Measurements from ENCODE around the gene TBCK.
"Not testable (repeated sequence)": the region's sequence is repeated elsewhere in the genome, so short reads cannot be mapped to it uniquely, and the experiment has no call there.

Gene TBCK

DNA sequence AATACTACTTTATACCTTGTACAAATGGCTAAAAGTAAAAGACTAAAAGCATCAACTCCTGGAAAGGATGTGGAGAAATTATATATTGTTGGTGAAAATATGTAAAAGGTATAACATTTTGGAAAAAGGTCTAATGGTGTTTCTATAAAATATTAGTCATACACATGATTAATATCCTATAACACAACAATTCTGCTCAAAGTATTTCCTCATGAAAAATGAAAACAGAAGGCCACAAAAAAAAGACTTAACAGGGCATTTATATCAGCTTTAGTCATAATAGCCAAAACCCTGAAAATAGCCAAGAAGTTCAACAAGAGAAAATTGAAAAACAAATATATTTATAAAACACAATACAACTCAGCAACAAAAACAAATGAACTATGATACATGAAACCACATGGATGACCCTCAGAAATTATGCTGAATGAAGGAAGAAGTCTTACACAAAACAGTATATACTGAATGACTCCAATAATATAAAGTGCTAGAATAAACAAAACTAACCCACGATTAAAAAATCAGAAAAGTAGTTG, 38.8 kb downstream of the TBCK start:
- DNase-seq, result no peak

- DNase-seq, result no peak
These were observed 42.2 kb downstream of the TBCK start for GRCh38 chr4:106273831-106274230.

GRCh38 chr4:106270736-106271135, 45.3 kb downstream of the TBCK start:
- DNase-seq, result no peak

DNA sequence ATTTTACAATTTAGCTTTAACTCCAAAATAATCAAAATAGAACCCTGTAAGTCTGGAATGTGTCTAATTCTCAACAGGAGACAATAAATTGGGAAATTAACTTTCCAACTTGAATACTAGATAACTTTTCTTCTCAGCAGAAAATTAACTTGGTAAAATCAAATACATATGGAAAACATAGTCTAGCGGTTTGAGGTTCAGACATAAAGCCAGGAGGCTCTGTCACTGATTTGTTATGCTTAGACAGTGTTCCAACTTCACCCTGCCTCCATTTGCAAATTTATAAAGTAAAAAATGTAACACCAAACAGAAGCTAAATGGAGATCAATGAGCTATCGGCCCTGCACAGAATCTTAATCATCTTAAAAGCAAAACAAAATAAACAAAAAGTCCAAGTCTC, 46.3 kb downstream of the TBCK start:
- no peak for DNase-seq

GRCh38 chr4:106268786-106269185, 47.2 kb downstream of the TBCK start:
- no peak for DNase-seq

DNA sequence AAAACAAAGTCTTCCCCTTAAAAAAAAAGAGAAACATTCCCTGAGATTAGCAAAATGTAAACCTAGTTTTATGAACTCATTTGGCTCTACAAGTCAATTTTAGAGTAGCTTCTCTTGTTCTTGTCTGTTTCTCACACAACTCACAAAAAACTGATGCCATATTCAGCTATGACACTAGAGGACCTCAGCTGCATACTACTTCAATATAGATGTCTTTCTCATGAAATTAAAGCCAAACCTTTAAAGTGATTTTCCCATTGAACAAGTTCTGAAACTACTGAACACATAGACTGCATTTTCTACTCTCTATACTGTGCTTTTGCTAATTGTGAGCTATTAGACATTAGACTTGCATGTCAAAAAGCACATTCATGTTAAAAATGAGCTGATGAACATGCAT, 49.8 kb downstream of the TBCK start:
- DNase-seq, result peak; percentile 75

- peak; percentile 35 for DNase-seq
These were observed 51.7 kb downstream of the TBCK start for GRCh38 chr4:106264331-106264728.

DNA sequence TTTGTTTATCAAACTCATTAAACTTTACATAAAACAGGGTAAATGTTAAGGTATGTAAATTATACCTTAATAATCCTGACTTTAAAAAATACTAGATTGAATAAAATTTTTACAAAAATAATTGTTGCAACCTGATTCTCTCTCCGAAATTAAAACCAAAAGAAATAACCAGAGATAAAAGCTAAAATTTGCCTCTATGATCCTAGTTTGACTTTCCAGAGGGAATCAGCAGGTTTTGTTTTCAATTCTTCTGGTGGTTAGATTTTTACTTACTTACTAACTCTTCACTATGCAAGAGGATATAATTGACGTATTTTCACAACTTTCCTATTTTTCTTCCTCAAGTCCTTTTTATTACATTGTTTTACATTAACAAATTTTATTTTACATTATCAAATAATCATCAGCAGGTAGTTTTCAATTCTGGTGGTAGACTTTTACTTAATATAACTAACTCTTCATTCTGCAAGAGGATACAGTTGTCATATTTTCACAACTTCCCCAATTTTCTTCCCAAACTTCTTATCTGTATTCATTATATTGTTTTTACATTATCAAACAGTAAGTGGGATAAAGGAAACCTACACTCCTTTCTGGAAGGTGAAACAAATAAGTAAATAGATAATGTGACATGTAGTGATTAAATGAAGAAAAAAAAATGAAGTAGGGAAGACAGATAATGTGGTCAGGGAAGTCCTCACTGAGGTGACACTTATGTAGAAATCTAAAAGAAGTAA, 52.2 kb downstream of the TBCK start:
- no peak for DNase-seq

- no peak for DNase-seq
These were observed 54.0 kb downstream of the TBCK start for GRCh38 chr4:106261980-106262379.

- no peak for DNase-seq
These were observed 57.6 kb downstream of the TBCK start for GRCh38 chr4:106258145-106259045.

- no peak for DNase-seq
These were observed 59.8 kb downstream of the TBCK start for GRCh38 chr4:106256190-106256589.

DNA sequence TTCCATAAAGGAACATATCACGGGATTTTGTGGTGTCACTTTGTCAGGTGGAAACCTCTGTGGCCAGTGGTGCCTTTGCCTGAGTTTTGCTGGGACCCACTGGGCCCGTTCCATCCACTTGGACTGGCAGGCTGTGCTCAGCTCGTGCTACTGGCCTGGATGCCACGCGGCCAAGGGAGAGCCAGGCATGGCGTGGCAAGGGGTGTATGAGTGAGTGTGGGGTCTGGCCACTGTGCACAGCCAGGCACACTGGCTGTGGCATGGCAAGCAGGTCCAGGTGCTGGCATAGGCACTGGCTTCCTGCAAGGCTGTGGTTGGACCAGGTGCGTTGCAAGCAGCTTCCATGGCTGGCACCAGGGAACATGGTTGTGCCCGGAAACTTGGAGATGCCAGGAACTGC, 60.8 kb downstream of the TBCK start:
- DNase-seq, result no peak

DNA sequence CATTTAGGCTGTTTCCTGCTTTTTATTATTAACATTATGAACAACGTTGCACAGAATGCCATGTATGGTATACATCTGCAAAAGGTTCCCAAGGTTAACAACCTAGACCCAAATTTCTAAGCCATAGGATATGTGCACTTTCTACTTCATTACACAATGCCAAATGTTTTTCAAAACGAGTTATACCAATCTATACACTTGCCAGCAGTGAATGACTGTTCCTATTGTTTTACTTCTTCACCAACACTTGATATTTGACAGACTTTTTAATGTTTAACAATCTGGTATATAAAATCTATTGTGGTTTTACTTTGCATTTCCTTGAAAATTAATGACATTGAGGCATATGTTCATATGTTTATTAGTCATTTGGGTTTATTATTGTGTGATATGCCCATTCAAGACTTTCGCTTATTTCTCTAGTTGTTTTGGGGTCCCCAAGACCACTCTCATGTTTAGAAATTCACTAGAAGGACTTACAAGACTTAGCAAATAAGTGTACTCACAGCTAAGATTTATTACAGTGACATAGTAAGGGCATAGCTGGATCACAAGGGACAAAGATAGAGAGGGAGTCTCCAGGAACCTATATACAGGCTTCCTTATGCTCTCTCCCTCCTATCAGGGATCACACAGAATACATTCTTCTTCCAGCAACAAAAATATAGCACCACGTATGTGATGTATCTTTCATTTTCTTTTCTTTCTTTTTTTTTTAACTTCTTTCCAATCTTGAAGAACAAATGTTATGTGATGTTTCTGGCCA, 62.5 kb downstream of the TBCK start:
- no peak for DNase-seq

DNA sequence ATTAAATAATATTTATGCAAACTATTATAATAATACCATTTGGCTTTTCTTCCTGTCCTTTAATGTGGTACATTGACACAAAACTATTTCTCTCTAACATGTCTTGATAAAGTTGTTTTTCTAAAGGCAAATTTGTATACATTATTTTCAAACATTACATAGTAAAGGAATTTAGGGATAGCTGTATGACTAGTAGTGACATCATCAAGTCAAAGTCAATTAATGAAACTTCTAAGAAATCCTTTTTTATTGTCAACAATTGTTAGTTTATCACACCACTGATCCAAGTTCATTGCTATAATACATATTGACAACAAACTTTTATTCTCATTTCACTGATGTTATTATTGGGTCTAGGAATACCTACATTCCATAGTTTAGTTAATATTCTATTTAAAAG, 68.4 kb downstream of the TBCK start:
- DNase-seq, result no peak

GRCh38 chr4:106246441-106246840, 69.6 kb downstream of the TBCK start:
- no peak for DNase-seq

DNA sequence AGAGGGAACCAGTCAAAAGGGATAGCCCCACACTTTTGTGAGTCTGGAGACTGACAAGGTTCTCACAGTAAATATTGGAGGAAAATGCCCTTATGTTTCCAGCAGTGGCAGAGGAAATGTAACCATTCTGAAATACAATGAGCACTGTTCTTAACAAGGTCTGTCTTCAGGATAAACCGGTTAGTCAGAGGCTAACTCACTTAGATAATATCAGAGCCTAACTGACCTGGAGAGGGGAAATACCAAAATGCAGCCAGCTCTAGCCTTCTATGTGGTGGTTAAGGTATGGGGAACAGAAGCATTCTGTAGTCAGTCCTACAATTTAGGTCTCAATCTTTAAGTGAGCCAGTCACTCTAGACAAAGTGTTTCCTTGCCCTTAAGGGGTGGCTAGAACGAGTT, 70.8 kb downstream of the TBCK start:
- DNase-seq, result no peak

DNA sequence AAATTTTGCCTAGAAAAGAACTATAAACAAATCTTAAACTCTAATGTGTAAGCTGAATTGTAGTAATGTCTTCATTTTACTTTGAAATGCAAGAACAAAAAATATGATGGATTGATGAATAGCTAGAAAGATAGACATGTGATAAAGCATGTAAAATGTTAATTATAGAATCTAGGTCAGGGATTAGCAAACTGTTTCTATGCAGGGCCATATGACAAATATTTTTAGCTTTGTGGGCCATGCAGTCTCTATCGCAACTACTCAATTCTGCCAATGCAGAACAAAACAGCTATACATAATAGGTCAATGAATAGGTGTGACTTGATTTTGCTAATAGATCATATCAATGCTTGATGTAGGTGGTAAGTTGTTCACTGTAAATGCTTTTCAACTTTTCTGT, 75.3 kb downstream of the TBCK start:
- DNase-seq, result no peak

GRCh38 chr4:106238820-106239420, 77.1 kb downstream of the TBCK start:
- peak; percentile 69 for DNase-seq

- DNase-seq, result no peak
These were observed 84.1 kb downstream of the TBCK start for GRCh38 chr4:106231931-106232330.

GRCh38 chr4:106222548-106222947, 93.5 kb downstream of the TBCK start:
- DNase-seq, result no peak

DNA sequence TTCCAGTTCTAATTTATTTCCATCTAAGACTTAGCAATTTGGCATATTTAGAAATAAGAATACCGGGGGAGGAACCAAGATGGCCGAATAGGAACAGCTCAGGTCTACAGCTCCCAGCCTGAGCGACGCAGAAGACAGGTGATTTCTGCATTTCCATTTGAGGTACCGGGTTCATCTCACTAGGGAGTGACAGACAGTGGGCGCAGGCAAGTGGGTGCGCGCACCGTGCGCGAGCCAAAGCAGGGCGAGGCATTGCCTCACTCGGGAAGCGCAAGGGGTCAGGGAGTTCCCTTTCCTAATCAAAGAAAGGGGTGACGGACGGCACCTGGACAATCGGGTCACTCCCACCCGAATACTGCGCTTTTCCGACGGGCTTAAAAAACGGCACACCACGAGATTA, 102.7 kb downstream of the TBCK start:
- DNase-seq, result not testable (repeated sequence)

- DNase-seq, result no peak
These were observed 106.0 kb downstream of the TBCK start for GRCh38 chr4:106210021-106210420.

Data from OCI-M1 (cell line).